ENCODE data around the gene ZC3H4. TPM values are rescaled to one million over a fixed set of nuclear protein-coding genes. Genes with fewer than 3 reads are reported as not detected.

Gene ZC3H4
- total RNA-seq, 2 experiments from 2014 or later: 68.5 to 70.2 TPM

- Mint-ChIP-seq H3K27ac (peak overlapping the region; percentile 63), H3K4me3 (no peak overlapping the region), H3K27me3 (no peaks in the 10 kb centered on the region), H3K36me3 (ENCODE audit: low read depth) (peaks cover 36% of the 10 kb centered on the region), H3K9me3 (no peaks in the 10 kb centered on the region), H3K4me1 (ENCODE audit: low read depth) (peaks cover 72% of the 10 kb centered on the region)
- no peak for DNase-seq
- no peak for ATAC-seq
- intact Hi-C loops (cut with micrococcal nuclease): no loop called here
- ChIA-PET CTCF (interaction anchor here (0.7 to 2.0 kb wide), 9 partner anchors 8 to 146 kb away, joined by 3 to 8 read pairs (median 4); no protein-coding TSS in a partner anchor), POLR2A (interaction anchor here (13.5 kb wide), 1 partner anchor 11 kb away, joined by 182 read pairs; the partner anchor contains the start of gene ZC3H4)
- TF ChIP-seq, protein P1, sequence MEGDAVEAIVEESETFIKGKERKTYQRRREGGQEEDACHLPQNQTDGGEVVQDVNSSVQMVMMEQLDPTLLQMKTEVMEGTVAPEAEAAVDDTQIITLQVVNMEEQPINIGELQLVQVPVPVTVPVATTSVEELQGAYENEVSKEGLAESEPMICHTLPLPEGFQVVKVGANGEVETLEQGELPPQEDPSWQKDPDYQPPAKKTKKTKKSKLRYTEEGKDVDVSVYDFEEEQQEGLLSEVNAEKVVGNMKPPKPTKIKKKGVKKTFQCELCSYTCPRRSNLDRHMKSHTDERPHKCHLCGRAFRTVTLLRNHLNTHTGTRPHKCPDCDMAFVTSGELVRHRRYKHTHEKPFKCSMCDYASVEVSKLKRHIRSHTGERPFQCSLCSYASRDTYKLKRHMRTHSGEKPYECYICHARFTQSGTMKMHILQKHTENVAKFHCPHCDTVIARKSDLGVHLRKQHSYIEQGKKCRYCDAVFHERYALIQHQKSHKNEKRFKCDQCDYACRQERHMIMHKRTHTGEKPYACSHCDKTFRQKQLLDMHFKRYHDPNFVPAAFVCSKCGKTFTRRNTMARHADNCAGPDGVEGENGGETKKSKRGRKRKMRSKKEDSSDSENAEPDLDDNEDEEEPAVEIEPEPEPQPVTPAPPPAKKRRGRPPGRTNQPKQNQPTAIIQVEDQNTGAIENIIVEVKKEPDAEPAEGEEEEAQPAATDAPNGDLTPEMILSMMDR (IDR thresholded peaks at IDR 0.05): no peak
These were observed 15.0 kb downstream of the ZC3H4 start for GRCh38 chr19:47098608-47099007.

GRCh38 chr19:47097396-47098201 is 16.0 kb downstream of the ZC3H4 start:
- H3K27me3 Mint-ChIP-seq: no peaks in the 10 kb centered on the region
- no peak overlapping the region for H3K27ac Mint-ChIP-seq
- DNase-seq: no peak
- peaks cover 71% of the 10 kb centered on the region for H3K4me1 Mint-ChIP-seq (ENCODE audit: low read depth)
- no peak overlapping the region for H3K4me3 Mint-ChIP-seq
- ChIA-PET POLR2A (interaction anchor here (1.3 to 13.5 kb wide), 3 partner anchors 12 to 16 kb away, joined by 4 to 182 read pairs (median 5); partner anchors contain the start of gene ZC3H4), CTCF (interaction anchor here (1.1 to 3.3 kb wide), 7 partner anchors 9 to 331 kb away, joined by 3 to 15 read pairs (median 5); no protein-coding TSS in a partner anchor)
- TF ChIP-seq, protein P1 (IDR thresholded peaks at IDR 0.05): no peak
- H3K9me3 Mint-ChIP-seq: no peaks in the 10 kb centered on the region
- intact Hi-C loops (cut with micrococcal nuclease): no loop called here
- H3K36me3 Mint-ChIP-seq (ENCODE audit: low read depth): peaks cover 38% of the 10 kb centered on the region
- ATAC-seq: no peak

DNA sequence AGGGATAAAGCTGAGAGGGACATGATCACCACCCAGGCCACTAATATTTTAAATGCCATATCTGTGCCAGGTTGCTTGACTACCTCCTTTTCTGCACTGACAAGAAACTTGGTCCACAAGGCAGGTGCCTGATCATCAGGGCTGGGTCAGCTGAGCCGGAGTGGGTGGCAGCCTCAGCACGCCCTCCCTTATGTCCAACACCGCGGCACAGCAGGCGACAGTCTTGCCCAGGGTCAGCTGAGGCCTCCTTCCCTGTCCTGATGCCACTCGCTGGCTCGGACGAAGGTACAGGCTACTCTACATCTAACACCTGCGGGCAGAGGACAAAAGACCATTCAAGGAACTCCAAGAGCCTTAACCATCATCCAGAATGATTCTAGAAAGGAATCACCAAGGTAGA is 16.9 kb downstream of the ZC3H4 start:
- Mint-ChIP-seq H3K36me3 (ENCODE audit: low read depth) (peaks cover 42% of the 10 kb centered on the region), H3K4me1 (ENCODE audit: low read depth) (peaks cover 66% of the 10 kb centered on the region), H3K4me3 (no peak overlapping the region), H3K9me3 (no peaks in the 10 kb centered on the region), H3K27ac (peak overlapping the region; percentile 96), H3K27me3 (no peaks in the 10 kb centered on the region)
- CTCF ChIA-PET: interaction anchor here (1.2 to 3.3 kb wide), 5 partner anchors 10 to 330 kb away, joined by 3 to 15 read pairs (median 3); no protein-coding TSS in a partner anchor
- TF ChIP-seq, protein P1 (IDR thresholded peaks at IDR 0.05): no peak
- DNase-seq (no peak), ATAC-seq (no peak)
- POLR2A ChIA-PET: interaction anchor here (1.3 to 13.5 kb wide), 3 partner anchors 13 to 15 kb away, joined by 4 to 182 read pairs (median 5); partner anchors contain the start of gene ZC3H4
- intact Hi-C loops (cut with micrococcal nuclease): no loop called here

DNA sequence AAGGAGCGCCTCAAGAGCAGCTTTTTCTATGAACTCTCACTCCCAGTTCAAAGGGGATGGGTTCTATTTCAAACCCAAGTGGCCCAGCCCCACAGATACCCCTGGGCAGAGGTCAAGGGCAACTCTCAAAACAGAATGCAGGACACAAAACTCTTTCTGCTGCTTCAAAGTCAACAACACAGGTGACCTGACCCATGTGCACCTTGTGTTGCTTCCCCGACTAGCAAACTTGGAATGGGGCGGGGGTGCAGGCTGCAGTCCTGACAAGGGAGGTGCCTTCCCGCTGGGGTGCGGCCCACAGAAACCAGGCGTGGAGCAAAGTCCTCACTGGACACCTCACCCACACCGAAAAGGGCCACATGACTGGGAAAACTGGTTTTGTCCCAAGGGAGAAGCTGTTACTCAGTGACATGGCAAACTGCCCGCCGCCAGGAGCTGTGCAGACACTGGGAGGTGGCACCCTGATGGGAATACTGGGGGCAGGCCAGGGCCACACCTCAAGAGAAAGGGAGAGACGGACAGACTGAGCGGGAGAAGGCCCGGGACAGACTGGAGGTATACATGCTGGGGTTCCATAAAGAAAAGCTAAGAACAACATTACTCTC is 17.4 kb downstream of the ZC3H4 start:
- peaks cover 66% of the 10 kb centered on the region for H3K4me1 Mint-ChIP-seq (ENCODE audit: low read depth)
- POLR2A ChIA-PET: interaction anchor here (0.7 to 13.5 kb wide), 5 partner anchors 13 to 62 kb away, joined by 3 to 182 read pairs (median 4); partner anchors contain the start of genes TMEM160 and ZC3H4
- H3K9me3 Mint-ChIP-seq: no peaks in the 10 kb centered on the region
- TF ChIP-seq, protein P1 (IDR thresholded peaks at IDR 0.05): no peak
- ATAC-seq (no peak), DNase-seq (no peak)
- CTCF ChIA-PET: interaction anchor here (1.1 to 3.3 kb wide), 7 partner anchors 10 to 329 kb away, joined by 3 to 15 read pairs (median 3); no protein-coding TSS in a partner anchor
- intact Hi-C loops (cut with micrococcal nuclease): no loop called here
- no peaks in the 10 kb centered on the region for H3K27me3 Mint-ChIP-seq
- no peak overlapping the region for H3K4me3 Mint-ChIP-seq
- peaks cover 43% of the 10 kb centered on the region for H3K36me3 Mint-ChIP-seq (ENCODE audit: low read depth)
- H3K27ac Mint-ChIP-seq: peak overlapping the region; percentile 96
